ENCODE measurements around the gene CWC15. TPM values are rescaled to one million over a fixed set of nuclear protein-coding genes. Genes with fewer than 3 reads are reported as not detected.
A peak's percentile ranks its signal among the peaks of the same experiment; 100 is the strongest.

The CWC15 gene
- total RNA-seq, 1 donor from 2014 or later: 30.0 TPM

GRCh38 chr11:95003716-95004115 is 30.4 kb upstream of the CWC15 start:
- no peaks in the 10 kb centered on the region for H3K36me3 ChIP-seq (ENCODE audit: control insufficient read depth, insufficient read depth, low read length)
- no peak for TF ChIP-seq CTCF (IDR thresholded peaks at IDR 0.05; ENCODE audit: insufficient read depth, low read length, severe bottlenecking)
- FAIRE-seq: no peak

GRCh38 chr11:94998285-94998684 is 24.9 kb upstream of the CWC15 start:
- FAIRE-seq (no peak), DNase-seq (ENCODE audit: low read depth) (no peak)
- Histone ChIP-seq H3K36me3 (ENCODE audit: control insufficient read depth, insufficient read depth, low read length) (no peaks in the 10 kb centered on the region), H3K4me3 (ENCODE audit: low read depth, low read length) (no peak overlapping the region), H3K27me3 (ENCODE audit: control insufficient read depth, insufficient read depth, low read length) (no peaks in the 10 kb centered on the region)
- TF ChIP-seq CTCF (IDR thresholded peaks at IDR 0.05; ENCODE audit: insufficient read depth, low read length, severe bottlenecking): no peak

More at GRCh38 chr11:95003716-95004115, 30.4 kb upstream of the CWC15 start:
- peak; percentile 54 for DNase-seq (ENCODE audit: low read depth)
- Histone ChIP-seq H3K4me3 (ENCODE audit: low read depth, low read length) (no peak overlapping the region), H3K27me3 (ENCODE audit: control insufficient read depth, insufficient read depth, low read length) (no peaks in the 10 kb centered on the region)

GRCh38 chr11:94997437-94997836 is 24.1 kb upstream of the CWC15 start:
- peak; percentile 20 for TF ChIP-seq CTCF (IDR thresholded peaks at IDR 0.05; ENCODE audit: insufficient read depth, low read length, severe bottlenecking)
- DNase-seq (ENCODE audit: low read depth) (no peak), FAIRE-seq (no peak)
- H3K36me3 ChIP-seq (ENCODE audit: control insufficient read depth, insufficient read depth, low read length): no peaks in the 10 kb centered on the region
- no peaks in the 10 kb centered on the region for H3K27me3 ChIP-seq (ENCODE audit: control insufficient read depth, insufficient read depth, low read length)
- no peak overlapping the region for H3K4me3 ChIP-seq (ENCODE audit: low read depth, low read length)

GRCh38 chr11:94993400-94993943 is 20.1 kb upstream of the CWC15 start:
- Histone ChIP-seq H3K4me3 (ENCODE audit: low read depth, low read length) (no peak overlapping the region), H3K27me3 (ENCODE audit: control insufficient read depth, insufficient read depth, low read length) (peaks cover 2% of the 10 kb centered on the region), H3K36me3 (ENCODE audit: control insufficient read depth, insufficient read depth, low read length) (no peaks in the 10 kb centered on the region)
- no peak for DNase-seq (ENCODE audit: low read depth)
- no peak for FAIRE-seq
- TF ChIP-seq CTCF (IDR thresholded peaks at IDR 0.05; ENCODE audit: insufficient read depth, low read length, severe bottlenecking): no peak

- no peak for TF ChIP-seq CTCF (IDR thresholded peaks at IDR 0.05; ENCODE audit: insufficient read depth, low read length, severe bottlenecking)
- Histone ChIP-seq H3K4me3 (ENCODE audit: low read depth, low read length) (no peak overlapping the region), H3K27me3 (ENCODE audit: control insufficient read depth, insufficient read depth, low read length) (peaks cover 2% of the 10 kb centered on the region), H3K36me3 (ENCODE audit: control insufficient read depth, insufficient read depth, low read length) (no peaks in the 10 kb centered on the region)
- FAIRE-seq (no peak), DNase-seq (ENCODE audit: low read depth) (no peak)
Observed at GRCh38 chr11:94988748-94989147, 15.4 kb upstream of the CWC15 start.

GRCh38 chr11:94987378-94987777 is 14.0 kb upstream of the CWC15 start:
- no peaks in the 10 kb centered on the region for H3K36me3 ChIP-seq (ENCODE audit: control insufficient read depth, insufficient read depth, low read length)
- H3K27me3 ChIP-seq (ENCODE audit: control insufficient read depth, insufficient read depth, low read length): peaks cover 2% of the 10 kb centered on the region
- TF ChIP-seq CTCF (IDR thresholded peaks at IDR 0.05; ENCODE audit: insufficient read depth, low read length, severe bottlenecking): no peak
- DNase-seq (ENCODE audit: low read depth): no peak
- H3K4me3 ChIP-seq (ENCODE audit: low read depth, low read length): no peak overlapping the region
- no peak for FAIRE-seq

All from bronchial epithelial cell (primary cell).